Middle frontal gyrus (tissue), 1 donor: Measurements from ENCODE around the gene ARL6IP6.

Experiments used
- DNase-seq: peaks from one replicate; pipeline ENCODE4 v3.0.0-alpha.2; 2015; ENCODE audit warnings: low spot score; ENCODE audit errors: extremely low spot score

ARL6IP6 gene

GRCh38 chr2:152804687-152805408, 86.4 kb downstream of the ARL6IP6 start:
- no peak for DNase-seq

- DNase-seq, result no peak
Observed at GRCh38 chr2:152811916-152812315, 93.5 kb downstream of the ARL6IP6 start.
